ENCODE data around the gene HDAC10.
"Not testable (repeated sequence)": the region's sequence is repeated elsewhere in the genome, so short reads cannot be mapped to it uniquely, and the experiment has no call there.

Gene HDAC10

GRCh38 chr22:50275181-50276055, 24.4 kb upstream of the HDAC10 start:
- Histone ChIP-seq H3K4me3 (ENCODE audit: extremely low read depth, insufficient read depth, low read length, poor library complexity, severe bottlenecking) (no peak overlapping the region), H3K36me3 (ENCODE audit: control insufficient read depth, insufficient read depth, low read length) (peaks cover 60% of the 10 kb centered on the region), H3K9me3 (ENCODE audit: control insufficient read depth, low read length) (peaks cover 6% of the 10 kb centered on the region), H3K4me1 (ENCODE audit: control insufficient read depth, insufficient read depth, low read length, poor library complexity, severe bottlenecking) (peaks cover 14% of the 10 kb centered on the region), H3K27ac (ENCODE audit: low read depth, low read length, severe bottlenecking) (no peak overlapping the region)
- WGBS, 2 experiments (ENCODE audit: insufficient coverage in 2 of 2): 97% methylated on average over 38 of the region's 43 CpGs

GRCh38 chr22:50274771-50275170, 23.7 kb upstream of the HDAC10 start:
- no peak overlapping the region for H3K4me3 ChIP-seq (ENCODE audit: extremely low read depth, insufficient read depth, low read length, poor library complexity, severe bottlenecking)
- 90 to 93% methylated on average over 5 to 7 of the region's 7 CpGs for WGBS, 2 experiments (ENCODE audit: insufficient coverage in 2 of 2)
- peaks cover 14% of the 10 kb centered on the region for H3K4me1 ChIP-seq (ENCODE audit: control insufficient read depth, insufficient read depth, low read length, poor library complexity, severe bottlenecking)
- H3K27ac ChIP-seq (ENCODE audit: low read depth, low read length, severe bottlenecking): no peak overlapping the region
- peaks cover 6% of the 10 kb centered on the region for H3K9me3 ChIP-seq (ENCODE audit: control insufficient read depth, low read length)
- H3K36me3 ChIP-seq (ENCODE audit: control insufficient read depth, insufficient read depth, low read length): peaks cover 54% of the 10 kb centered on the region

GRCh38 chr22:50274311-50274710, 23.2 kb upstream of the HDAC10 start:
- Histone ChIP-seq H3K36me3 (ENCODE audit: control insufficient read depth, insufficient read depth, low read length) (peaks cover 49% of the 10 kb centered on the region), H3K9me3 (ENCODE audit: control insufficient read depth, low read length) (peaks cover 6% of the 10 kb centered on the region)
- WGBS, 2 experiments (ENCODE audit: insufficient coverage in 2 of 2): 80 to 93% methylated on average over 2 of the region's 7 CpGs

GRCh38 chr22:50273781-50274180, 22.7 kb upstream of the HDAC10 start:
- not testable (repeated sequence) for H3K9me3 ChIP-seq (ENCODE audit: control insufficient read depth, low read length); H3K27ac ChIP-seq (ENCODE audit: low read depth, low read length, severe bottlenecking); H3K4me3 ChIP-seq (ENCODE audit: extremely low read depth, insufficient read depth, low read length, poor library complexity, severe bottlenecking)
- 82 to 85% methylated on average over 8 to 9 of the region's 10 CpGs for WGBS, 2 experiments (ENCODE audit: insufficient coverage in 2 of 2)
- peaks cover 18% of the 10 kb centered on the region for H3K4me1 ChIP-seq (ENCODE audit: control insufficient read depth, insufficient read depth, low read length, poor library complexity, severe bottlenecking)
- peaks cover 44% of the 10 kb centered on the region for H3K36me3 ChIP-seq (ENCODE audit: control insufficient read depth, insufficient read depth, low read length)

More at GRCh38 chr22:50274311-50274710, 23.2 kb upstream of the HDAC10 start:
- peaks cover 18% of the 10 kb centered on the region for H3K4me1 ChIP-seq (ENCODE audit: control insufficient read depth, insufficient read depth, low read length, poor library complexity, severe bottlenecking)
- no peak overlapping the region for H3K4me3 ChIP-seq (ENCODE audit: extremely low read depth, insufficient read depth, low read length, poor library complexity, severe bottlenecking)
- no peak overlapping the region for H3K27ac ChIP-seq (ENCODE audit: low read depth, low read length, severe bottlenecking)

GRCh38 chr22:50273352-50273751, 22.3 kb upstream of the HDAC10 start:
- not testable (repeated sequence) for H3K27ac ChIP-seq (ENCODE audit: low read depth, low read length, severe bottlenecking); H3K4me3 ChIP-seq (ENCODE audit: extremely low read depth, insufficient read depth, low read length, poor library complexity, severe bottlenecking); H3K9me3 ChIP-seq (ENCODE audit: control insufficient read depth, low read length)
- Histone ChIP-seq H3K36me3 (ENCODE audit: control insufficient read depth, insufficient read depth, low read length) (peaks cover 40% of the 10 kb centered on the region), H3K4me1 (ENCODE audit: control insufficient read depth, insufficient read depth, low read length, poor library complexity, severe bottlenecking) (peaks cover 18% of the 10 kb centered on the region)
- WGBS, 2 experiments (ENCODE audit: insufficient coverage in 2 of 2): 100% methylated on average over 2 of the region's 11 CpGs; no CpG with 5 or more reads in 1 of the 2 experiments

GRCh38 chr22:50272044-50272802, 21.2 kb upstream of the HDAC10 start:
- peaks cover 7% of the 10 kb centered on the region for H3K9me3 ChIP-seq (ENCODE audit: control insufficient read depth, low read length)
- 25 to 36% methylated on average over 17 to 18 of the region's 26 CpGs for WGBS, 2 experiments (ENCODE audit: insufficient coverage in 2 of 2)

GRCh38 chr22:50271519-50271970, 20.5 kb upstream of the HDAC10 start:
- H3K27ac ChIP-seq (ENCODE audit: low read depth, low read length, severe bottlenecking): no peak overlapping the region
- H3K36me3 ChIP-seq (ENCODE audit: control insufficient read depth, insufficient read depth, low read length): peaks cover 21% of the 10 kb centered on the region
- 0 to 1% methylated on average over 17 to 31 of the region's 45 CpGs for WGBS, 2 experiments (ENCODE audit: insufficient coverage in 2 of 2)
- peaks cover 9% of the 10 kb centered on the region for H3K9me3 ChIP-seq (ENCODE audit: control insufficient read depth, low read length)
- H3K4me3 ChIP-seq (ENCODE audit: extremely low read depth, insufficient read depth, low read length, poor library complexity, severe bottlenecking): peak overlapping the region; percentile 26
- peaks cover 18% of the 10 kb centered on the region for H3K4me1 ChIP-seq (ENCODE audit: control insufficient read depth, insufficient read depth, low read length, poor library complexity, severe bottlenecking)

More at GRCh38 chr22:50272044-50272802, 21.2 kb upstream of the HDAC10 start:
- H3K36me3 ChIP-seq (ENCODE audit: control insufficient read depth, insufficient read depth, low read length): peaks cover 28% of the 10 kb centered on the region
- no peak overlapping the region for H3K4me3 ChIP-seq (ENCODE audit: extremely low read depth, insufficient read depth, low read length, poor library complexity, severe bottlenecking)
- H3K4me1 ChIP-seq (ENCODE audit: control insufficient read depth, insufficient read depth, low read length, poor library complexity, severe bottlenecking): peaks cover 18% of the 10 kb centered on the region
- no peak overlapping the region for H3K27ac ChIP-seq (ENCODE audit: low read depth, low read length, severe bottlenecking)

- WGBS, 2 experiments (ENCODE audit: insufficient coverage in 2 of 2): 3 to 5% methylated on average over 48 to 52 of the region's 53 CpGs
- Histone ChIP-seq H3K9me3 (ENCODE audit: control insufficient read depth, low read length) (peaks cover 6% of the 10 kb centered on the region), H3K36me3 (ENCODE audit: control insufficient read depth, insufficient read depth, low read length) (peaks cover 14% of the 10 kb centered on the region), H3K4me1 (ENCODE audit: control insufficient read depth, insufficient read depth, low read length, poor library complexity, severe bottlenecking) (peaks cover 18% of the 10 kb centered on the region), H3K4me3 (ENCODE audit: extremely low read depth, insufficient read depth, low read length, poor library complexity, severe bottlenecking) (peak overlapping the region; percentile 37), H3K27ac (ENCODE audit: low read depth, low read length, severe bottlenecking) (no peak overlapping the region)
Measured at GRCh38 chr22:50270666-50271394, 19.8 kb upstream of the HDAC10 start.

GRCh38 chr22:50269970-50270665, 19.1 kb upstream of the HDAC10 start, which contains the start of gene MAPK11:
Gene MAPK11, minus strand, starts transcription at chr22:50270380. Its CDS starts 88 bp downstream, at chr22:50270292.
- WGBS, 2 experiments (ENCODE audit: insufficient coverage in 2 of 2): 2% methylated on average over 36 to 41 of the region's 92 CpGs
- Histone ChIP-seq H3K4me3 (ENCODE audit: extremely low read depth, insufficient read depth, low read length, poor library complexity, severe bottlenecking) (peak within 1 kb of the TSS; percentile 37), H3K27ac (ENCODE audit: low read depth, low read length, severe bottlenecking) (no peak within 1 kb of the TSS)

GRCh38 chr22:50269573-50269969, 18.5 kb upstream of the HDAC10 start:
- Histone ChIP-seq H3K4me1 (ENCODE audit: control insufficient read depth, insufficient read depth, low read length, poor library complexity, severe bottlenecking) (peaks cover 18% of the 10 kb centered on the region), H3K36me3 (ENCODE audit: control insufficient read depth, insufficient read depth, low read length) (peaks cover 5% of the 10 kb centered on the region), H3K27ac (ENCODE audit: low read depth, low read length, severe bottlenecking) (no peak overlapping the region), H3K4me3 (ENCODE audit: extremely low read depth, insufficient read depth, low read length, poor library complexity, severe bottlenecking) (peak overlapping the region; percentile 31), H3K9me3 (ENCODE audit: control insufficient read depth, low read length) (peaks cover 6% of the 10 kb centered on the region)
- WGBS, 2 experiments (ENCODE audit: insufficient coverage in 2 of 2): 19 to 23% methylated on average over 13 to 14 of the region's 18 CpGs

More at GRCh38 chr22:50269970-50270665, 19.1 kb upstream of the HDAC10 start, which contains the start of gene MAPK11:
- Histone ChIP-seq H3K4me1 (ENCODE audit: control insufficient read depth, insufficient read depth, low read length, poor library complexity, severe bottlenecking) (peaks cover 18% of the 10 kb centered on the region), H3K9me3 (ENCODE audit: control insufficient read depth, low read length) (peaks cover 6% of the 10 kb centered on the region), H3K36me3 (ENCODE audit: control insufficient read depth, insufficient read depth, low read length) (peaks cover 7% of the 10 kb centered on the region)

All from mesodermal cell (in vitro differentiated cells).